Body of pancreas (tissue), 4 donors: ENCODE data around the gene TAF5.

Experiments used
- CTCF ChIP-seq, 7 experiments: fragments of 450-650 bp in 4 of 7; fragments of 200-600 bp in 3 of 7; sonication (generic) in 3 of 7; IDR thresholded peaks; one replicate each; pipeline ENCODE4 v1.5.1; 2016 to 2019; ENCODE audit warnings: antibody characterized with exemption in 7 of 7
- POLR2A ChIP-seq, 3 donors: fragments of 450-650 bp; IDR thresholded peaks; one replicate each; pipeline ENCODE4 v1.6.1; 2016; ENCODE audit warnings: antibody characterized with exemption in 3 of 3, mild to moderate bottlenecking in 2 of 3

DNA sequence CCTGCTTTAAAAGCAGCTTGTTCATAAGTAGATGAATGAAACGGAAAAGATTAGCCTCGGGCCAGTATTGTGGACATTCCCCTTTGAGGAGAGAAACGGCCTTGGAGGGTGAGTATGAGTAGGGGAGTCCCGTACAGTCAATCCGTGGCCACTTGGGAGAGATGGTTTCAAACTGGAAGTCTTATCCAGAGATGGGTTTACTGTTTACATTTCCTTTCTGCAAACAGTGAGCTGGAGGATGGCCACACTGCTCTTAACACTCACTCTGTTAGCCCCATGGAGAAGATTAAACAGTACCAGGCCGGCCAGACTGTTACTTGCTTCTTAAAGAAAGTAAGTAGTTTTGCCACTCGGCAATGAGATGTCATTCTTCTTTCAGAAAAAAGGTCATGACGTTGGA is 64.1 kb downstream of the TAF5 start:
- TF ChIP-seq CTCF (IDR thresholded peaks at IDR 0.05) (no peak), POLR2A (IDR thresholded peaks at IDR 0.05) (no peak)
